ENCODE measurements around the gene FHIT.

- TF ChIP-seq CTCF (IDR thresholded peaks at IDR 0.05; ENCODE audit: insufficient read depth, low read length, poor library complexity, severe bottlenecking) (no peak), EZH2phosphoT487 (conservative IDR thresholded peaks at IDR 0.05; ENCODE audit: low read length) (no peak)
Observed at GRCh38 chr3:60708191-60708975, 542.9 kb downstream of the FHIT start.
